Esophagus squamous epithelium (tissue), 5 donors: ENCODE results near the gene CDKN2AIP. TPM values are rescaled to one million over a fixed set of nuclear protein-coding genes. Genes with fewer than 3 reads are reported as not detected.

Experiments
- DNase-seq: peaks from one replicate; lab custom pipeline; 2025; lab: John Stamatoyannopoulos, UW
- H3K27ac ChIP-seq, 4 donors: fragments of 200-600 bp; sonication (generic); one replicate each; pipeline ENCODE4 v1.5.1; 2016 to 2019; ENCODE audit warnings: mild to moderate bottlenecking in 1 of 4
- H3K27me3 ChIP-seq, 4 donors: fragments of 200-600 bp; sonication (generic); 1 replicate in 3 of 4; 2 replicates in 1 of 4; pipeline versions ENCODE4 v1.5.1 to v1.6.0; 2017 to 2021; ENCODE audit warnings: antibody characterized with exemption in 1 of 4
- H3K36me3 ChIP-seq, 3 donors: fragments of 200-600 bp; sonication (generic); one replicate each; pipeline ENCODE4 v1.5.1; 2016 to 2019
- H3K4me1 ChIP-seq, 3 donors: fragments of 200-600 bp; sonication (generic); one replicate each; pipeline ENCODE4 v1.5.1; 2017 to 2019
- H3K4me3 ChIP-seq, 4 donors: fragments of 200-600 bp; sonication (generic); 1 replicate in 3 of 4; 2 replicates in 1 of 4; pipeline ENCODE4 v1.5.1; 2016 to 2019; ENCODE audit warnings: mild to moderate bottlenecking in 2 of 4, moderate library complexity in 1 of 4
- H3K9me3 ChIP-seq, 3 donors: fragments of 200-600 bp; sonication (generic); one replicate each; pipeline ENCODE4 v1.5.1; 2016 to 2019
- POLR2A ChIP-seq, 4 donors: fragments of 450-650 bp; IDR thresholded peaks; one replicate each; pipeline ENCODE4 v1.6.1; 2017; ENCODE audit warnings: antibody characterized with exemption in 4 of 4, mild to moderate bottlenecking in 4 of 4, moderate library complexity in 3 of 4
- WGBS, 2 donors: methylation state at CpG; one replicate each; pipeline ENCODE4 v1.1.5; 2018; 5-methylcytosine and 5-hydroxymethylcytosine counted together
- intact Hi-C: fragments of 100-400 bp; cut with DNase I; formaldehyde crosslinking; loops from one replicate; pipeline ENCODE4 v1.15.0; 2022
- total RNA-seq, 4 donors: library from RNA; depleted of rRNA; stranded (reverse); fragments of >200 nt; gene quantifications; one replicate each; pipeline ENCODE4 v1.1.0, GENCODE V29; 2016
- TF ChIP-seq, protein P1 (sequence below), 6 experiments: fragments of 450-650 bp in 4 of 6; fragments of 200-600 bp in 2 of 6; sonication (generic) in 2 of 6; IDR thresholded peaks; one replicate each; pipeline ENCODE4 v1.5.1; 2016 to 2019; ENCODE audit warnings: antibody characterized with exemption in 6 of 6, mild to moderate bottlenecking in 4 of 6, moderate library complexity in 4 of 6
- donor health status: DM: yes; HTN: yes; CAD: no.

CDKN2AIP gene
- total RNA-seq, 4 donors from 2014 or later: 20.3 to 33.5 (median 27.2) TPM

DNA sequence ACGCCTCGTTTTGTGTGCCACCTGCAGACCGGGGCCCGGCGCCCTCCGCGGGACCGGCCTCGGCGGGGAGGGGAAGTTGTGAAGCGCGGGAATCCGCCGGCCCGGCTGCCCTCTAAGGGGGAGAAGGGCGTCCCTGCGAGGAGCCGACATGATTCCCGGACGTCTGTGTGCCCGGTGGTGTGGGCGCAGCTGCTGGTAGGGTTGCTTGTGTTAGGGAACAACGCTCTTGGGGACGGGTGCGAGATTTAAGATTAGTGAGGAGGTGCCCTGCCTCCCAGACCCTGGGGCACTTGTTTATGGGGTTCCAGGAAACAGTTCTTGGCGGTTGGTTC is 627 bp downstream of the CDKN2AIP start:
- TF ChIP-seq POLR2A (IDR thresholded peaks at IDR 0.05): no peak
- TF ChIP-seq, protein P1, sequence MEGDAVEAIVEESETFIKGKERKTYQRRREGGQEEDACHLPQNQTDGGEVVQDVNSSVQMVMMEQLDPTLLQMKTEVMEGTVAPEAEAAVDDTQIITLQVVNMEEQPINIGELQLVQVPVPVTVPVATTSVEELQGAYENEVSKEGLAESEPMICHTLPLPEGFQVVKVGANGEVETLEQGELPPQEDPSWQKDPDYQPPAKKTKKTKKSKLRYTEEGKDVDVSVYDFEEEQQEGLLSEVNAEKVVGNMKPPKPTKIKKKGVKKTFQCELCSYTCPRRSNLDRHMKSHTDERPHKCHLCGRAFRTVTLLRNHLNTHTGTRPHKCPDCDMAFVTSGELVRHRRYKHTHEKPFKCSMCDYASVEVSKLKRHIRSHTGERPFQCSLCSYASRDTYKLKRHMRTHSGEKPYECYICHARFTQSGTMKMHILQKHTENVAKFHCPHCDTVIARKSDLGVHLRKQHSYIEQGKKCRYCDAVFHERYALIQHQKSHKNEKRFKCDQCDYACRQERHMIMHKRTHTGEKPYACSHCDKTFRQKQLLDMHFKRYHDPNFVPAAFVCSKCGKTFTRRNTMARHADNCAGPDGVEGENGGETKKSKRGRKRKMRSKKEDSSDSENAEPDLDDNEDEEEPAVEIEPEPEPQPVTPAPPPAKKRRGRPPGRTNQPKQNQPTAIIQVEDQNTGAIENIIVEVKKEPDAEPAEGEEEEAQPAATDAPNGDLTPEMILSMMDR (IDR thresholded peaks at IDR 0.05): no peak

DNA sequence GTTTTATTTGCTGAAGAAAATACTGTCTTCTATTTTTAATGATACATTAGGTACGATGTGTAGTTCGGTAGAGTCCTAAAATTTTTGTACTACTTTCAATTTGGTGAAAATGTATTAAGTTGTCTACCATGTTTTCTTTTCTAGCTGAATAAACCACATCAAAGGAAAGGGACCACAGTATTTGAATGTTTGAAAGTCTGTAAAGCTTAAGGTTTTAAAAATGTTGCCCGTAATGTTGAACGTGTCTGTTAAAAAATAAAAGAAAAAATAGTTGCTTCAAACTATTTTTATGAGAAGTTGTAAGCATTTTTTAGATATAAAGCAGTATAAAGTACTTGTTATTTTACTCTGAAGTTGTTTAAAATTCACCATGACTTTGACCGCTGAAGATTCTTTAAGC is 3.2 kb downstream of the CDKN2AIP start:
- Histone ChIP-seq H3K9me3 (no peaks in the 10 kb centered on the region), H3K27ac (no peak overlapping the region), H3K4me3 (no peak overlapping the region), H3K27me3 (no peaks in the 10 kb centered on the region), H3K36me3 (peaks cover 0 to 67% (median 10%) of the 10 kb centered on the region in 3 donors), H3K4me1 (peaks cover 6 to 67% (median 25%) of the 10 kb centered on the region in 3 donors)
- no peak for TF ChIP-seq POLR2A (IDR thresholded peaks at IDR 0.05)
- TF ChIP-seq, protein P1 (IDR thresholded peaks at IDR 0.05): no peak
- intact Hi-C loops: no loop called here
- no peak for DNase-seq
- WGBS, 2 donors: 75 to 91% methylated on average over 5 of the region's 5 CpGs

More for the DNA sequence above, 627 bp downstream of the CDKN2AIP start:
- WGBS, 2 donors: 0% methylated on average over 1 to 5 of the region's 26 CpGs
- Histone ChIP-seq H3K4me1 (peaks cover 6 to 72% (median 25%) of the 10 kb centered on the region in 3 donors), H3K4me3 (peak overlapping the region; percentile 86 to 98 (median 96)), H3K27ac (peak overlapping the region; percentile 97 to 99 (median 98)), H3K36me3 (peaks cover 0 to 42% (median 10%) of the 10 kb centered on the region in 3 donors), H3K27me3 (no peaks in the 10 kb centered on the region), H3K9me3 (no peaks in the 10 kb centered on the region)
- DNase-seq: no peak
- intact Hi-C loops: loop anchor here (2.0 kb wide), 1 partner anchor 56 kb away; no protein-coding TSS in a partner anchor

DNA sequence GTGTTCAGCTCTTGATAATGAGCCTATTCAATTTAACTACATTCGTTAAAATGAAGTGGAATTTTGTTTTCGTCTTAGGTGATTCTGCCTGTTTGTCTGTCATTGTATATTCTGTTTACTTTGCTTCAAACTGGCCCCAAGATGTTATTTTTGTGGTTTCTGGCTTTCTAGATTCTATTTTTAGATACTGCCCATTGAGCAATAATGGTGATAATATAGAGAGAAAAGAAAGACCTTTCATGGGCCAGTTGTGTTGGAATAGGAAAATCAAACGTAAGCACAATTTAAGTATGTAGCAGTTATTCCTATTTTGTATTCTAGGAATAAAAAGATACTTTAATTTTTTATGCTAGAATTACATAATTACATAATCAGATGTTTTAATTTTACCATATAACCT is 4.0 kb downstream of the CDKN2AIP start:
- 72 to 80% methylated on average over 3 of the region's 3 CpGs for WGBS, 2 donors
- intact Hi-C loops: no loop called here
- H3K4me3 ChIP-seq: no peak overlapping the region
- no peaks in the 10 kb centered on the region for H3K27me3 ChIP-seq
- DNase-seq: no peak
- H3K27ac ChIP-seq: peak overlapping the region in 2 of 4 donors; percentile 16 to 27
- TF ChIP-seq, protein P1 (IDR thresholded peaks at IDR 0.05): no peak
- TF ChIP-seq POLR2A (IDR thresholded peaks at IDR 0.05): no peak
- H3K36me3 ChIP-seq: peaks cover 0 to 75% (median 10%) of the 10 kb centered on the region in 3 donors
- peaks cover 6 to 64% (median 18%) of the 10 kb centered on the region in 3 donors for H3K4me1 ChIP-seq
- H3K9me3 ChIP-seq: no peaks in the 10 kb centered on the region

DNA sequence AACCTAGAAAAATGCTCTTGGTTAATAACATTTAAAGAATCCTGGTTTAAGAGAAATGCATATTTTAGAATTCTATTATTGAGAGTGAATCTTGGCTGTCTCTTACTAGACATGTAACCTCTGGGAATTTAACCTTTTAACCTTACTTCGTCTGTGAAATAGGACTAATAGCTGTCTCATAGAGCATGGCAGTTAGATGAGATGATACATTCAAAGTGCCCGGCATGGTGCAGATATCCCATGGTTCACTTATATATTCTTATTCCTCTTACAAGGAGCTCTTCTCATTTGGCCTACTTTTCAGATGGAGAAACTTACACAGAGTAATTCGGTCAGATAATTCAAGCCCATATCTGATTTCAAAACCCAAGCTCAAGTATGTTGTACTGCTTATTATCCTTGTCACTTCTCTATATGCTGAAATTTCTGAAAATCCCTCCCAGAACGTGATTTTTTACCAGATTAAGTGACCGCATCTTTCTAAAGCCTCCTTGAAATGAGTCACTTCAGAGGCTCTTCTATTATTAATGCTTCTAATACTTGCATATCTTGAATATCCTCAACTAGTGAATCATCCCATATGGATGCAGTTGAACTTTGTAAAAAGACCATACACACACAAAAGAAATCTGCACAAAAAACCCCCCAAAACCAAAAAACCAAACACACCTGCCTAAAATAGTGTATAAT is 4.9 kb downstream of the CDKN2AIP start:
- peaks cover 0 to 79% (median 10%) of the 10 kb centered on the region in 3 donors for H3K36me3 ChIP-seq
- no peaks in the 10 kb centered on the region for H3K27me3 ChIP-seq
- TF ChIP-seq, protein P1 (IDR thresholded peaks at IDR 0.05): no peak
- no peak for TF ChIP-seq POLR2A (IDR thresholded peaks at IDR 0.05)
- intact Hi-C loops: no loop called here
- WGBS, 2 donors: 57 to 73% methylated on average over 5 of the region's 5 CpGs
- no peaks in the 10 kb centered on the region for H3K9me3 ChIP-seq
- no peak for DNase-seq
- no peak overlapping the region for H3K4me3 ChIP-seq
- H3K4me1 ChIP-seq: peaks cover 6 to 66% (median 18%) of the 10 kb centered on the region in 3 donors
- H3K27ac ChIP-seq: peak overlapping the region in 2 of 4 donors; percentile 16 to 27

DNA sequence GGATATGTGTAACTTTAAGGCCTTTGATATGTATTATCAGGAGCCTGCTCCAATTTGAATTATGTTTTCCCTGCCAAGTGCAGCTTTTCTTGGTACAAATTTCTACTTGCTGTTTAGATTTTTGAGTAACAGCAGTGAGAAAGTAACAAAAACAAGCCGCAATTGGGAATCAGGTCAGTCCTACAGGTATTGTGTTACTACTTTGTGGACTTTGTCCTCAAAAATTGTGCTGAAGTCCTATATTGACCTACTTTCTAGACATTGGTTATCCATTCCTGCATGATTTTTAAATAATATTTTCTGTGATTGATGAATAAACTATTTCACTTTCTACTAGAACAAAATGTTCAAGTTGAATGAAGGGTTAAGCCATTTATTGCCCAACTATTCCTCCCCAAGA is 5.7 kb downstream of the CDKN2AIP start:
- 95 to 100% methylated on average over 1 of the region's 1 CpG for WGBS, 2 donors
- H3K27me3 ChIP-seq: no peaks in the 10 kb centered on the region

More for the DNA sequence above, 5.7 kb downstream of the CDKN2AIP start:
- Histone ChIP-seq H3K27ac (peak overlapping the region in 2 of 4 donors; percentile 4 to 27), H3K9me3 (no peaks in the 10 kb centered on the region), H3K4me3 (no peak overlapping the region), H3K4me1 (peaks cover 6 to 66% (median 18%) of the 10 kb centered on the region in 3 donors), H3K36me3 (peaks cover 0 to 79% (median 10%) of the 10 kb centered on the region in 3 donors)
- TF ChIP-seq, protein P1 (IDR thresholded peaks at IDR 0.05): no peak
- TF ChIP-seq POLR2A (IDR thresholded peaks at IDR 0.05): no peak
- DNase-seq: no peak
- intact Hi-C loops: no loop called here
